Measurements from ENCODE around the gene CDC16. TPM values are rescaled to one million over a fixed set of nuclear protein-coding genes. Genes with fewer than 3 reads are reported as not detected.

The CDC16 gene
- total and polyA plus RNA-seq, 9 of the 15 experiments (the other 6 are each of a cell fraction or from before 2014, with no cell fraction given): 23.2 to 102 (median 51.6) TPM

DNA sequence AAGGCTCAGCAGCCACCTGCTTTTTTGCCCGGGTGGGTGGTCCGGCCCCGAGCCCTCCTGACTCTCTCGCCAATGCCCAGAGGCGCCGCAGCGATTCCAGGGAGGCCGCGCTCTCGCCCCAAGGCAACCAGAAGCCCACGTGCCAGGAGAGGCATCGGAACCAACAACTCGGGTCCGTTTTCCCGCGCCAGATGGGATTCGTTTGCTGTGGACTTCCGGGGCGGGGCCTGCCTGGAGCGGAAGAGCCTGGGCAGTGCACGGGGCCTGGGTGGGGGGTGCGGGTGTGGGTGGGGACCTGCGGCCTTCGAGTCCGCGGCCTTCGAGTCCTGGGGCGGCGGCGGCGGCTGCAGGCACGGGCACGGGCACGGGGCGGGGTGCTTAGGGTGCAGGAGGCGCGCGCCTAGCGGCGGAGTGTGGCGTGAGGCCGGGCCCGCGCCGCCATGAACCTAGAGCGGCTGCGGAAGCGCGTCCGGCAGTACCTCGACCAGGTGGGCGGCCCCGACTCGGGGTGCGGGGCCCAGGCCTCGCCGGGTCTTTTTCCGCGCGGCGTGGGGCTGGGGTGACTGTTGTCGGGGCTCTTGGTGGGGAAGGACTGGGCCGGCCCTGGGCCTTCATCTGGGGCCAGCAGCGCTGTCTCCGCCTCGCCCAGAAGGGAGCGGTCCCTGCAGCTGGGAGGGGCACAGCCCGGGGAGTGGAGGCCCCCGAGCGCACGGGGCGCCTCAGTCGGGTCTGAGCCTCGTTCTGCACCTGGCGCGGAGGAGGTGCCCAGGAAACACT lies at the start of gene CDC16 (continued):
- TF ChIP-seq, protein P1, sequence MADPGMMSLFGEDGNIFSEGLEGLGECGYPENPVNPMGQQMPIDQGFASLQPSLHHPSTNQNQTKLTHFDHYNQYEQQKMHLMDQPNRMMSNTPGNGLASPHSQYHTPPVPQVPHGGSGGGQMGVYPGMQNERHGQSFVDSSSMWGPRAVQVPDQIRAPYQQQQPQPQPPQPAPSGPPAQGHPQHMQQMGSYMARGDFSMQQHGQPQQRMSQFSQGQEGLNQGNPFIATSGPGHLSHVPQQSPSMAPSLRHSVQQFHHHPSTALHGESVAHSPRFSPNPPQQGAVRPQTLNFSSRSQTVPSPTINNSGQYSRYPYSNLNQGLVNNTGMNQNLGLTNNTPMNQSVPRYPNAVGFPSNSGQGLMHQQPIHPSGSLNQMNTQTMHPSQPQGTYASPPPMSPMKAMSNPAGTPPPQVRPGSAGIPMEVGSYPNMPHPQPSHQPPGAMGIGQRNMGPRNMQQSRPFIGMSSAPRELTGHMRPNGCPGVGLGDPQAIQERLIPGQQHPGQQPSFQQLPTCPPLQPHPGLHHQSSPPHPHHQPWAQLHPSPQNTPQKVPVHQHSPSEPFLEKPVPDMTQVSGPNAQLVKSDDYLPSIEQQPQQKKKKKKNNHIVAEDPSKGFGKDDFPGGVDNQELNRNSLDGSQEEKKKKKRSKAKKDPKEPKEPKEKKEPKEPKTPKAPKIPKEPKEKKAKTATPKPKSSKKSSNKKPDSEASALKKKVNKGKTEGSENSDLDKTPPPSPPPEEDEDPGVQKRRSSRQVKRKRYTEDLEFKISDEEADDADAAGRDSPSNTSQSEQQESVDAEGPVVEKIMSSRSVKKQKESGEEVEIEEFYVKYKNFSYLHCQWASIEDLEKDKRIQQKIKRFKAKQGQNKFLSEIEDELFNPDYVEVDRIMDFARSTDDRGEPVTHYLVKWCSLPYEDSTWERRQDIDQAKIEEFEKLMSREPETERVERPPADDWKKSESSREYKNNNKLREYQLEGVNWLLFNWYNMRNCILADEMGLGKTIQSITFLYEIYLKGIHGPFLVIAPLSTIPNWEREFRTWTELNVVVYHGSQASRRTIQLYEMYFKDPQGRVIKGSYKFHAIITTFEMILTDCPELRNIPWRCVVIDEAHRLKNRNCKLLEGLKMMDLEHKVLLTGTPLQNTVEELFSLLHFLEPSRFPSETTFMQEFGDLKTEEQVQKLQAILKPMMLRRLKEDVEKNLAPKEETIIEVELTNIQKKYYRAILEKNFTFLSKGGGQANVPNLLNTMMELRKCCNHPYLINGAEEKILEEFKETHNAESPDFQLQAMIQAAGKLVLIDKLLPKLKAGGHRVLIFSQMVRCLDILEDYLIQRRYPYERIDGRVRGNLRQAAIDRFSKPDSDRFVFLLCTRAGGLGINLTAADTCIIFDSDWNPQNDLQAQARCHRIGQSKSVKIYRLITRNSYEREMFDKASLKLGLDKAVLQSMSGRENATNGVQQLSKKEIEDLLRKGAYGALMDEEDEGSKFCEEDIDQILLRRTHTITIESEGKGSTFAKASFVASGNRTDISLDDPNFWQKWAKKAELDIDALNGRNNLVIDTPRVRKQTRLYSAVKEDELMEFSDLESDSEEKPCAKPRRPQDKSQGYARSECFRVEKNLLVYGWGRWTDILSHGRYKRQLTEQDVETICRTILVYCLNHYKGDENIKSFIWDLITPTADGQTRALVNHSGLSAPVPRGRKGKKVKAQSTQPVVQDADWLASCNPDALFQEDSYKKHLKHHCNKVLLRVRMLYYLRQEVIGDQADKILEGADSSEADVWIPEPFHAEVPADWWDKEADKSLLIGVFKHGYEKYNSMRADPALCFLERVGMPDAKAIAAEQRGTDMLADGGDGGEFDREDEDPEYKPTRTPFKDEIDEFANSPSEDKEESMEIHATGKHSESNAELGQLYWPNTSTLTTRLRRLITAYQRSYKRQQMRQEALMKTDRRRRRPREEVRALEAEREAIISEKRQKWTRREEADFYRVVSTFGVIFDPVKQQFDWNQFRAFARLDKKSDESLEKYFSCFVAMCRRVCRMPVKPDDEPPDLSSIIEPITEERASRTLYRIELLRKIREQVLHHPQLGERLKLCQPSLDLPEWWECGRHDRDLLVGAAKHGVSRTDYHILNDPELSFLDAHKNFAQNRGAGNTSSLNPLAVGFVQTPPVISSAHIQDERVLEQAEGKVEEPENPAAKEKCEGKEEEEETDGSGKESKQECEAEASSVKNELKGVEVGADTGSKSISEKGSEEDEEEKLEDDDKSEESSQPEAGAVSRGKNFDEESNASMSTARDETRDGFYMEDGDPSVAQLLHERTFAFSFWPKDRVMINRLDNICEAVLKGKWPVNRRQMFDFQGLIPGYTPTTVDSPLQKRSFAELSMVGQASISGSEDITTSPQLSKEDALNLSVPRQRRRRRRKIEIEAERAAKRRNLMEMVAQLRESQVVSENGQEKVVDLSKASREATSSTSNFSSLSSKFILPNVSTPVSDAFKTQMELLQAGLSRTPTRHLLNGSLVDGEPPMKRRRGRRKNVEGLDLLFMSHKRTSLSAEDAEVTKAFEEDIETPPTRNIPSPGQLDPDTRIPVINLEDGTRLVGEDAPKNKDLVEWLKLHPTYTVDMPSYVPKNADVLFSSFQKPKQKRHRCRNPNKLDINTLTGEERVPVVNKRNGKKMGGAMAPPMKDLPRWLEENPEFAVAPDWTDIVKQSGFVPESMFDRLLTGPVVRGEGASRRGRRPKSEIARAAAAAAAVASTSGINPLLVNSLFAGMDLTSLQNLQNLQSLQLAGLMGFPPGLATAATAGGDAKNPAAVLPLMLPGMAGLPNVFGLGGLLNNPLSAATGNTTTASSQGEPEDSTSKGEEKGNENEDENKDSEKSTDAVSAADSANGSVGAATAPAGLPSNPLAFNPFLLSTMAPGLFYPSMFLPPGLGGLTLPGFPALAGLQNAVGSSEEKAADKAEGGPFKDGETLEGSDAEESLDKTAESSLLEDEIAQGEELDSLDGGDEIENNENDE (IDR thresholded peaks at IDR 0.05; ENCODE audit: low read depth, low read length): no peak
- TF ChIP-seq BACH1 (tag; IDR thresholded peaks at IDR 0.05) (no peak), ILK (tag; IDR thresholded peaks at IDR 0.05; ENCODE audit: borderline replicate concordance, low read depth) (no peak), RB1 (IDR thresholded peaks at IDR 0.05; ENCODE audit: low read depth) (peak; percentile 44; the same call in 1 of the 2 replicates), ZZZ3 (IDR thresholded peaks at IDR 0.05) (no peak), TRIM28 (IDR thresholded peaks at IDR 0.05) (no peak), RHOXF2B (CRISPR knock-in tag; conservative IDR thresholded peaks at IDR 0.05) (no peak), SETDB1 (IDR thresholded peaks at IDR 0.05; ENCODE audit: low read length) (no peak), SAP30 (IDR thresholded peaks at IDR 0.05; ENCODE audit: borderline replicate concordance, insufficient read depth, low read depth, low read length, poor library complexity, severe bottlenecking) (peak; percentile 15)
- TF ChIP-seq, protein P2, sequence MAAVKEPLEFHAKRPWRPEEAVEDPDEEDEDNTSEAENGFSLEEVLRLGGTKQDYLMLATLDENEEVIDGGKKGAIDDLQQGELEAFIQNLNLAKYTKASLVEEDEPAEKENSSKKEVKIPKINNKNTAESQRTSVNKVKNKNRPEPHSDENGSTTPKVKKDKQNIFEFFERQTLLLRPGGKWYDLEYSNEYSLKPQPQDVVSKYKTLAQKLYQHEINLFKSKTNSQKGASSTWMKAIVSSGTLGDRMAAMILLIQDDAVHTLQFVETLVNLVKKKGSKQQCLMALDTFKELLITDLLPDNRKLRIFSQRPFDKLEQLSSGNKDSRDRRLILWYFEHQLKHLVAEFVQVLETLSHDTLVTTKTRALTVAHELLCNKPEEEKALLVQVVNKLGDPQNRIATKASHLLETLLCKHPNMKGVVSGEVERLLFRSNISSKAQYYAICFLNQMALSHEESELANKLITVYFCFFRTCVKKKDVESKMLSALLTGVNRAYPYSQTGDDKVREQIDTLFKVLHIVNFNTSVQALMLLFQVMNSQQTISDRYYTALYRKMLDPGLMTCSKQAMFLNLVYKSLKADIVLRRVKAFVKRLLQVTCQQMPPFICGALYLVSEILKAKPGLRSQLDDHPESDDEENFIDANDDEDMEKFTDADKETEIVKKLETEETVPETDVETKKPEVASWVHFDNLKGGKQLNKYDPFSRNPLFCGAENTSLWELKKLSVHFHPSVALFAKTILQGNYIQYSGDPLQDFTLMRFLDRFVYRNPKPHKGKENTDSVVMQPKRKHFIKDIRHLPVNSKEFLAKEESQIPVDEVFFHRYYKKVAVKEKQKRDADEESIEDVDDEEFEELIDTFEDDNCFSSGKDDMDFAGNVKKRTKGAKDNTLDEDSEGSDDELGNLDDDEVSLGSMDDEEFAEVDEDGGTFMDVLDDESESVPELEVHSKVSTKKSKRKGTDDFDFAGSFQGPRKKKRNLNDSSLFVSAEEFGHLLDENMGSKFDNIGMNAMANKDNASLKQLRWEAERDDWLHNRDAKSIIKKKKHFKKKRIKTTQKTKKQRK (IDR thresholded peaks at IDR 0.05; ENCODE audit: borderline replicate concordance, low read depth, low read length): no peak
- TF ChIP-seq, protein P3, sequence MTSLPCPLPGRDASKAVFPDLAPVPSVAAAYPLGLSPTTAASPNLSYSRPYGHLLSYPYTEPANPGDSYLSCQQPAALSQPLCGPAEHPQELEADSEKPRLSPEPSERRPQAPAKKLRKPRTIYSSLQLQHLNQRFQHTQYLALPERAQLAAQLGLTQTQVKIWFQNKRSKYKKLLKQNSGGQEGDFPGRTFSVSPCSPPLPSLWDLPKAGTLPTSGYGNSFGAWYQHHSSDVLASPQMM (CRISPR knock-in tag; IDR thresholded peaks at IDR 0.05): no peak
- TF ChIP-seq, protein P4, sequence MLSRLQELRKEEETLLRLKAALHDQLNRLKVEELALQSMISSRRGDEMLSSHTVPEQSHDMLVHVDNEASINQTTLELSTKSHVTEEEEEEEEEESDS (CRISPR knock-in tag; IDR thresholded peaks at IDR 0.05): no peak
